ENCODE data around the gene GSE1.

DNA sequence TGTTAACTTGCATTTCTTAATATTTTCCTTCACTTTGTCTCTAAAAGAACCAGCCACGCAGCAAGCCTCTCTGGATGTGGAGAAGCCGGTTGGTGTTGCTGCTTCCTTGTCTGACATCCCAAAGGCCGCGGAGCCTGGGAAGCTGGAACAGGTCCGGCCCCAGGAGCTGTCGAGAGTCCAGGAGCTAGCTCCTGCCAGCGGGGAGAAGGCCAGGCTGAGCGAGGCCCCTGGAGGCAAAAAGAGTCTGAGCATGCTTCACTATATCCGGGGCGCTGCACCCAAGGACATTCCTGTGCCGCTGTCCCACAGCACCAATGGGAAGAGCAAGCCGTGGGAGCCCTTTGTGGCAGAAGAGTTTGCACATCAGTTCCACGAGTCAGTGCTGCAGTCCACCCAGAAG lies 52.8 kb downstream of the GSE1 start:
- TF ChIP-seq EP300 (IDR thresholded peaks at IDR 0.05; ENCODE audit: low read depth), result no peak
- TF ChIP-seq, protein P1, sequence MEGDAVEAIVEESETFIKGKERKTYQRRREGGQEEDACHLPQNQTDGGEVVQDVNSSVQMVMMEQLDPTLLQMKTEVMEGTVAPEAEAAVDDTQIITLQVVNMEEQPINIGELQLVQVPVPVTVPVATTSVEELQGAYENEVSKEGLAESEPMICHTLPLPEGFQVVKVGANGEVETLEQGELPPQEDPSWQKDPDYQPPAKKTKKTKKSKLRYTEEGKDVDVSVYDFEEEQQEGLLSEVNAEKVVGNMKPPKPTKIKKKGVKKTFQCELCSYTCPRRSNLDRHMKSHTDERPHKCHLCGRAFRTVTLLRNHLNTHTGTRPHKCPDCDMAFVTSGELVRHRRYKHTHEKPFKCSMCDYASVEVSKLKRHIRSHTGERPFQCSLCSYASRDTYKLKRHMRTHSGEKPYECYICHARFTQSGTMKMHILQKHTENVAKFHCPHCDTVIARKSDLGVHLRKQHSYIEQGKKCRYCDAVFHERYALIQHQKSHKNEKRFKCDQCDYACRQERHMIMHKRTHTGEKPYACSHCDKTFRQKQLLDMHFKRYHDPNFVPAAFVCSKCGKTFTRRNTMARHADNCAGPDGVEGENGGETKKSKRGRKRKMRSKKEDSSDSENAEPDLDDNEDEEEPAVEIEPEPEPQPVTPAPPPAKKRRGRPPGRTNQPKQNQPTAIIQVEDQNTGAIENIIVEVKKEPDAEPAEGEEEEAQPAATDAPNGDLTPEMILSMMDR (IDR thresholded peaks at IDR 0.05), result no peak
- TF ChIP-seq POLR2A (IDR thresholded peaks at IDR 0.05), result no peak
- TF ChIP-seq POLR2AphosphoS5 (IDR thresholded peaks at IDR 0.05), result no peak
